Activated CD4-positive, alpha-beta T cell treated with anti-CD3 and anti-CD28 coated beads for 48 hours (primary cell): ENCODE measurements around the gene SLC25A18.

Experiments
- DNase-seq: peaks from one replicate; pipeline ENCODE4 v3.0.0-alpha.2; 2020

The SLC25A18 gene

GRCh38 chr22:17570851-17571631, 7.7 kb downstream of the SLC25A18 start:
- no peak for DNase-seq

GRCh38 chr22:17575151-17575550, 11.9 kb downstream of the SLC25A18 start:
- DNase-seq = no peak

GRCh38 chr22:17575681-17576080, 12.4 kb downstream of the SLC25A18 start:
- no peak for DNase-seq

- peak; percentile 11 for DNase-seq
These were observed 13.2 kb downstream of the SLC25A18 start for GRCh38 chr22:17576470-17576869.

GRCh38 chr22:17578136-17578754, 14.9 kb downstream of the SLC25A18 start:
- no peak for DNase-seq

- no peak for DNase-seq
These were observed 16.3 kb downstream of the SLC25A18 start for GRCh38 chr22:17579535-17579981.

- no peak for DNase-seq
These were observed 17.2 kb downstream of the SLC25A18 start for GRCh38 chr22:17580441-17581031.

- no peak for DNase-seq
These were observed 17.8 kb downstream of the SLC25A18 start for GRCh38 chr22:17581056-17581455.

GRCh38 chr22:17581631-17582030, 18.3 kb downstream of the SLC25A18 start:
- no peak for DNase-seq

GRCh38 chr22:17583151-17583550, 19.9 kb downstream of the SLC25A18 start:
- DNase-seq = no peak

- DNase-seq = no peak
These were observed 23.6 kb downstream of the SLC25A18 start for GRCh38 chr22:17586831-17587440.

GRCh38 chr22:17587629-17588028, 24.3 kb downstream of the SLC25A18 start:
- no peak for DNase-seq

- DNase-seq = no peak
These were observed 25.3 kb downstream of the SLC25A18 start for GRCh38 chr22:17588606-17589005.

GRCh38 chr22:17589810-17590375, 26.6 kb downstream of the SLC25A18 start:
- no peak for DNase-seq

- no peak for DNase-seq
These were observed 27.3 kb downstream of the SLC25A18 start for GRCh38 chr22:17590586-17590985.

- DNase-seq = no peak
These were observed 28.9 kb downstream of the SLC25A18 start for GRCh38 chr22:17592201-17592600.

- DNase-seq = no peak
These were observed 32.9 kb downstream of the SLC25A18 start for GRCh38 chr22:17596226-17596625.

- DNase-seq = no peak
These were observed 33.9 kb downstream of the SLC25A18 start for GRCh38 chr22:17597217-17597616.

GRCh38 chr22:17598318-17598717, 35.0 kb downstream of the SLC25A18 start:
- no peak for DNase-seq

- no peak for DNase-seq
These were observed 37.7 kb downstream of the SLC25A18 start for GRCh38 chr22:17601031-17601430.

GRCh38 chr22:17603668-17604067, 40.4 kb downstream of the SLC25A18 start:
- no peak for DNase-seq

GRCh38 chr22:17606496-17606895, 43.2 kb downstream of the SLC25A18 start:
- DNase-seq = no peak

GRCh38 chr22:17607891-17608521, 44.7 kb downstream of the SLC25A18 start:
- DNase-seq = no peak
